ENCODE data around the gene JUND. TPM values are rescaled to one million over a fixed set of nuclear protein-coding genes. Genes with fewer than 3 reads are reported as not detected.
A peak's percentile ranks its signal among the peaks of the same experiment; 100 is the strongest.

The JUND gene
- total RNA-seq, 2 experiments from 2014 or later: 1,827 to 1,976 TPM

DNA sequence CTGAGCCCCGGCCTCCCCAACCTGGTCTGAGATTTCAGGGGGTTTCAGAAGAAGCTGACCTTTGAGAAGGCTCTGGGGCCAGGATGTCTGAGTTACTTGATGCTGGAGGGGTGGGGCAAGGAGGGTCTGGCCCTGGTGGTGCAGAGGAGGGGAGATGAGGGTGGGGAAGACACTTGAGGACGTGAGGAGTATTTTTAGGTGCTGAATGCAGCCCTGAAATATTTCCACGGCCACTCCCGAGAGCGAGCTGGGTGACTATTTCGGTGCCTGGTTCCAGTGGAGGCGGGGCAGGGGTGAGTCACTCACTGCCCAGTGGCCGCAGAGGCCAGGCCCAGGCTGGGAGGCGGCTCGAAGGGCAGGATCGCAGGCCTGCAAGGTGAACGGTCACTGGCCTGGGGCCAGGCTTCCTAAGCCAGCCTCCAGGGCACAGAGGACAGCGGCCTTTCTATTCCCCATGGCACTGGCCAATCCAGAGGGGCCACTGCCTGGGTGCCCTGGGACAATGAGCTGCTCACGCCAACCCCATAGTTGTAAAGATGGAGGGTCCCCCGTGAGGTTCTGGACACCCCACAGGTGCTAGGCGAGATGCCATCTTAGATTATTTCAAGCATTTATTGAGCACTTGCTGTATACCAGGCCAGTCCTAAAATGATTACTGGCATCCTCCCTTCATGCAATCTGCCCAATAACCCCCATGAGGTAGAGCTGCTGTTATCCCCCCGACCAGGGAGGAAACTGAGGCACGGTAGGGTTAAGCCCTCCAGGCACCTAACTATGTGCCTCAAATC, 19.7 kb upstream of the JUND start:
- TF ChIP-seq, protein P1, sequence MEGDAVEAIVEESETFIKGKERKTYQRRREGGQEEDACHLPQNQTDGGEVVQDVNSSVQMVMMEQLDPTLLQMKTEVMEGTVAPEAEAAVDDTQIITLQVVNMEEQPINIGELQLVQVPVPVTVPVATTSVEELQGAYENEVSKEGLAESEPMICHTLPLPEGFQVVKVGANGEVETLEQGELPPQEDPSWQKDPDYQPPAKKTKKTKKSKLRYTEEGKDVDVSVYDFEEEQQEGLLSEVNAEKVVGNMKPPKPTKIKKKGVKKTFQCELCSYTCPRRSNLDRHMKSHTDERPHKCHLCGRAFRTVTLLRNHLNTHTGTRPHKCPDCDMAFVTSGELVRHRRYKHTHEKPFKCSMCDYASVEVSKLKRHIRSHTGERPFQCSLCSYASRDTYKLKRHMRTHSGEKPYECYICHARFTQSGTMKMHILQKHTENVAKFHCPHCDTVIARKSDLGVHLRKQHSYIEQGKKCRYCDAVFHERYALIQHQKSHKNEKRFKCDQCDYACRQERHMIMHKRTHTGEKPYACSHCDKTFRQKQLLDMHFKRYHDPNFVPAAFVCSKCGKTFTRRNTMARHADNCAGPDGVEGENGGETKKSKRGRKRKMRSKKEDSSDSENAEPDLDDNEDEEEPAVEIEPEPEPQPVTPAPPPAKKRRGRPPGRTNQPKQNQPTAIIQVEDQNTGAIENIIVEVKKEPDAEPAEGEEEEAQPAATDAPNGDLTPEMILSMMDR (IDR thresholded peaks at IDR 0.05): no peak
- Histone ChIP-seq H3K4me3 (ENCODE audit: low read length) (no peak overlapping the region), H3K27ac (ENCODE audit: low read depth in 1 of 2, low read length in 2 of 2) (peak overlapping the region; percentile 25 to 31), H3K27me3 (ENCODE audit: control insufficient read depth in 1 of 2, insufficient read depth in 2 of 2, low read length in 2 of 2) (no peaks in the 10 kb centered on the region), H3K4me1 (ENCODE audit: insufficient read depth, low read length) (peaks cover 53% of the 10 kb centered on the region), H3K9me3 (ENCODE audit: control insufficient read depth in 1 of 2, insufficient read depth in 1 of 2, low read length in 2 of 2) (no peaks in the 10 kb centered on the region), H3K36me3 (ENCODE audit: insufficient read depth, low read length) (peaks cover under 1% of the 10 kb centered on the region)
- peak in 1 of 14 experiments; percentile 49 for DNase-seq
- H3K27ac Mint-ChIP-seq: peak overlapping the region; percentile 68
- H3K36me3 Mint-ChIP-seq (ENCODE audit: low read depth): peaks cover 14% of the 10 kb centered on the region
- ATAC-seq (ENCODE audit: poor library complexity): no peak
- H3K9me3 Mint-ChIP-seq: no peaks in the 10 kb centered on the region
- ChIA-PET CTCF (interaction anchor here (0.9 to 5.6 kb wide), 2 partner anchors 21 kb away, joined by 3 to 78 read pairs; partner anchors contain the start of gene JUND), POLR2A (interaction anchor here (4.9 to 7.8 kb wide), 2 partner anchors 8 to 21 kb away, joined by 71 to 465 read pairs; partner anchors contain the start of gene JUND)
- H3K4me3 Mint-ChIP-seq: no peak overlapping the region
- intact Hi-C loops (cut with DNase I, micrococcal nuclease): no loop called here
- H3K27me3 Mint-ChIP-seq: no peaks in the 10 kb centered on the region
- H3K4me1 Mint-ChIP-seq (ENCODE audit: low read depth): peaks cover 32% of the 10 kb centered on the region

DNA sequence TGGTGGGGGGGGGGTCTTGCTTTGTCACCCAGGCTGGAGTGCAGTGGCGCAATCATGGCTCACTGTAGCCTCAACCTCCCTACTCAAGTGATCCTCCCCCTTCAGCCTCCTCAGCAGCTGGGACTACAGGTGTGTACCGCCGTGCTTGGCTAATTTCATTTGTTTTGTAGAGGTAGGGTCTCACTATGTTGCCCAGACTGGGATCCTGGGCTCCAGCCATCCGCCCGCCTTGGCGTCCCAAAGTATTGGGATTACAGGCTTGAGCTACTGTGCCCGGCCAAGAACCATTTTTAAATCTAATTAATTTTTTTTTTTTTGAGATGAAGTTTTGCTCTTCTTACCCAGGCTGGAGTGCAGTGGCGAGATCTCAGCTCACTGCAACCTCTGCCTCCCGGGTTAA, 18.2 kb upstream of the JUND start:
- Histone ChIP-seq H3K9me3 (ENCODE audit: control insufficient read depth in 1 of 2, insufficient read depth in 1 of 2, low read length in 2 of 2) (no peaks in the 10 kb centered on the region), H3K4me1 (ENCODE audit: insufficient read depth, low read length) (peaks cover 46% of the 10 kb centered on the region), H3K27me3 (ENCODE audit: control insufficient read depth in 1 of 2, insufficient read depth in 2 of 2, low read length in 2 of 2) (no peaks in the 10 kb centered on the region), H3K4me3 (ENCODE audit: low read length) (no peak overlapping the region), H3K36me3 (ENCODE audit: insufficient read depth, low read length) (no peaks in the 10 kb centered on the region), H3K27ac (ENCODE audit: low read depth in 1 of 2, low read length in 2 of 2) (no peak overlapping the region)
- Mint-ChIP-seq H3K9me3 (no peaks in the 10 kb centered on the region), H3K36me3 (ENCODE audit: low read depth) (peaks cover 7% of the 10 kb centered on the region), H3K27me3 (no peaks in the 10 kb centered on the region), H3K4me1 (ENCODE audit: low read depth) (peaks cover 27% of the 10 kb centered on the region), H3K4me3 (no peak overlapping the region), H3K27ac (no peak overlapping the region)
- ChIA-PET CTCF (interaction anchor here (0.9 kb wide), 1 partner anchor 29 kb away, joined by 4 read pairs; no protein-coding TSS in a partner anchor), POLR2A (interaction anchor here (7.8 kb wide), 1 partner anchor 20 kb away, joined by 465 read pairs; the partner anchor contains the start of gene JUND)
- ATAC-seq (ENCODE audit: poor library complexity) (no peak), DNase-seq (no peak)
- intact Hi-C loops (cut with DNase I, micrococcal nuclease): no loop called here
- TF ChIP-seq, protein P1 (IDR thresholded peaks at IDR 0.05): no peak

DNA sequence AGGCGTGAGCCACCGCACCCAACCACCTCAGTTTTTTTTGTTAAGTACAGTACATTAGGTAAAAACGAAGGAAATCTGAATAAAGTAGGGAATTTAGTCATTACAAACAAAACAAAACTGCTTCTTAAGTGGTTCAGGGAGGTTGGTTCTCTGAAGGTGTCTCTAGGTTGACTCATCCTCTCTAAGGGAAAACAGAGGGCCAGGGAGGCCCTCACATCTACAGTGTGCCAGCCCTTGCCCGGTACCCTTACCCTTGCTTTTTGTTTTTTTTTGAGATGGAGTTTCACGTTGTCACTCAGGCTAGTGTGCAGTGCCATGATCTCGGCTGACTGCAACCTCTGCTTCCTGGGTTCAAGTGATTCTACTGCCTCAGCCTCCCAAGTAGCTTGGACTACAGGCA, 17.2 kb upstream of the JUND start:
- DNase-seq (no peak), ATAC-seq (ENCODE audit: poor library complexity) (no peak)
- H3K4me3 ChIP-seq (ENCODE audit: low read length): no peak overlapping the region
- H3K27me3 Mint-ChIP-seq: no peaks in the 10 kb centered on the region
- no peak overlapping the region for H3K4me3 Mint-ChIP-seq
- peaks cover 27% of the 10 kb centered on the region for H3K4me1 Mint-ChIP-seq (ENCODE audit: low read depth)
- H3K27me3 ChIP-seq (ENCODE audit: control insufficient read depth in 1 of 2, insufficient read depth in 2 of 2, low read length in 2 of 2): no peaks in the 10 kb centered on the region
- intact Hi-C loops (cut with DNase I, micrococcal nuclease): no loop called here
- no peaks in the 10 kb centered on the region for H3K36me3 Mint-ChIP-seq (ENCODE audit: low read depth)
- no peaks in the 10 kb centered on the region for H3K9me3 Mint-ChIP-seq
- peaks cover 50% of the 10 kb centered on the region for H3K4me1 ChIP-seq (ENCODE audit: insufficient read depth, low read length)
- H3K9me3 ChIP-seq (ENCODE audit: control insufficient read depth in 1 of 2, insufficient read depth in 1 of 2, low read length in 2 of 2): no peaks in the 10 kb centered on the region
- ChIA-PET CTCF (interaction anchor here (0.9 kb wide), 1 partner anchor 30 kb away, joined by 4 read pairs; no protein-coding TSS in a partner anchor), POLR2A (interaction anchor here (7.8 kb wide), 1 partner anchor 18 kb away, joined by 465 read pairs; the partner anchor contains the start of gene JUND)
- no peaks in the 10 kb centered on the region for H3K36me3 ChIP-seq (ENCODE audit: insufficient read depth, low read length)
- TF ChIP-seq, protein P1 (IDR thresholded peaks at IDR 0.05): no peak
- H3K27ac ChIP-seq (ENCODE audit: low read depth in 1 of 2, low read length in 2 of 2): no peak overlapping the region
- H3K27ac Mint-ChIP-seq: no peak overlapping the region
